PC-3 (cell line): Measurements from ENCODE around the gene PRKX. TPM values are rescaled to one million over a fixed set of nuclear protein-coding genes. Genes with fewer than 3 reads are reported as not detected.
"Not testable (repeated sequence)": the region's sequence is repeated elsewhere in the genome, so short reads cannot be mapped to it uniquely, and the experiment has no call there.

Source experiments
- ATAC-seq: fragments of 200-7000 bp; cut with Tn5 transposase; 2 replicates; pipeline ENCODE4 v1.9.1; 2020; ENCODE audit warnings: mild to moderate bottlenecking, moderate library complexity
- BruUV-seq: library from RNA; stranded (reverse); fragments of 400-500 nt; replicated peaks from 2 replicates; lab custom pipeline; 2021; lab: Mats Ljungman, UMichigan
- CTCF ChIA-PET: fragments of 300-600 bp; sonication (Branson Sonifier 250); formaldehyde crosslinking; loops from one replicate; lab custom pipeline; 2022; ENCODE audit warnings: antibody characterized with exemption; lab: Charles Lee
- POLR2A ChIA-PET: fragments of 300-600 bp; sonication (Branson Sonifier 250); formaldehyde crosslinking; loops from one replicate; lab custom pipeline; 2022; ENCODE audit warnings: antibody characterized with exemption; ENCODE audit not compliant: unreplicated experiment; lab: Charles Lee
- DNase-seq: peaks from one replicate; pipeline ENCODE4 v3.0.0-alpha.2; 2015
- H2AFZ ChIP-seq: fragments of 300-600 bp; sonication (generic); 2 replicates; pipeline ENCODE4 v1.6.0; 2016; ENCODE audit warnings: antibody characterized with exemption, low read length
- H3F3A ChIP-seq: fragments of 300-600 bp; sonication (generic); one replicate; pipeline ENCODE4 v1.6.0; 2017; ENCODE audit warnings: antibody characterized with exemption, low read length, control low read depth, mild to moderate bottlenecking; ENCODE audit not compliant: unreplicated experiment
- H3K27ac ChIP-seq: fragments of 300-600 bp; sonication (generic); 2 replicates; pipeline ENCODE4 v1.5.1; 2016; ENCODE audit warnings: mild to moderate bottlenecking, low read length
- H3K27me3 ChIP-seq: fragments of 300-600 bp; sonication (generic); 2 replicates; pipeline ENCODE4 v1.6.1; 2016; ENCODE audit warnings: low read length, mixed read lengths
- H3K36me3 ChIP-seq: fragments of 300-600 bp; sonication (generic); 2 replicates; pipeline ENCODE4 v1.6.1; 2016; ENCODE audit warnings: low read depth, mixed run types, low read length, mixed read lengths
- H3K4me1 ChIP-seq: fragments of 300-600 bp; sonication (generic); 2 replicates; pipeline ENCODE4 v1.5.1; 2016; ENCODE audit warnings: low read length; ENCODE audit not compliant: insufficient read depth
- H3K4me2 ChIP-seq: fragments of 300-600 bp; sonication (generic); 2 replicates; pipeline ENCODE4 v1.6.0; 2016; ENCODE audit warnings: low read length
- H3K4me3 ChIP-seq: fragments of 300-600 bp; sonication (generic); 2 replicates; pipeline ENCODE4 v1.5.1; 2016; ENCODE audit warnings: mild to moderate bottlenecking, low read length, mixed read lengths
- H3K79me2 ChIP-seq: fragments of 300-600 bp; sonication (generic); 2 replicates; pipeline ENCODE4 v1.6.1; 2017; ENCODE audit warnings: low read length, mixed read lengths
- H3K9ac ChIP-seq: fragments of 300-600 bp; sonication (generic); 2 replicates; pipeline ENCODE4 v1.6.0; 2016; ENCODE audit warnings: mild to moderate bottlenecking, low read length
- H3K9me2 ChIP-seq: fragments of 300-600 bp; sonication (generic); replicated peaks from 2 replicates; pipeline ENCODE4 v1.6.1; 2016; ENCODE audit warnings: mixed run types, low read length, mixed read lengths
- H3K9me3 ChIP-seq: fragments of 300-600 bp; sonication (generic); 2 replicates; pipeline ENCODE4 v1.6.1; 2016; ENCODE audit warnings: low read length, mixed read lengths
- H4K20me1 ChIP-seq: fragments of 300-600 bp; sonication (generic); 2 replicates; pipeline ENCODE4 v1.6.1; 2016; ENCODE audit warnings: low read length, mixed read lengths
- EZH2 ChIP-seq: fragments of 300-600 bp; sonication (generic); IDR thresholded peaks from one replicate; pipeline ENCODE4 v1.6.1; 2017; ENCODE audit warnings: antibody characterized with exemption, mild to moderate bottlenecking, low read length; ENCODE audit not compliant: unreplicated experiment
- EZH2phosphoT487 ChIP-seq: fragments of 300-600 bp; sonication (generic); IDR thresholded peaks from 2 replicates; pipeline ENCODE4 v1.6.1; 2018; ENCODE audit warnings: mild to moderate bottlenecking, antibody characterized with exemption, low read length, borderline replicate concordance
- intact Hi-C: fragments of 100-400 bp; cut with micrococcal nuclease; formaldehyde crosslinking; loops from 2 replicates; pipeline ENCODE4 v1.9.0; 2023
- total RNA-seq: library from RNA; depleted of rRNA; stranded (reverse); fragments of >200 nt; gene quantifications from 2 replicates; pipeline ENCODE4 v1.2.3, GENCODE V29; 2014
- TF ChIP-seq, protein P1 (sequence below): fragments of 300-600 bp; sonication (generic); conservative IDR thresholded peaks from 2 replicates; pipeline ENCODE4 v1.5.1; 2017; ENCODE audit warnings: antibody characterized with exemption, low read depth, mild to moderate bottlenecking, low read length

The PRKX gene
- total RNA-seq, 1 experiment from 2014 or later, result 22.2 TPM

DNA sequence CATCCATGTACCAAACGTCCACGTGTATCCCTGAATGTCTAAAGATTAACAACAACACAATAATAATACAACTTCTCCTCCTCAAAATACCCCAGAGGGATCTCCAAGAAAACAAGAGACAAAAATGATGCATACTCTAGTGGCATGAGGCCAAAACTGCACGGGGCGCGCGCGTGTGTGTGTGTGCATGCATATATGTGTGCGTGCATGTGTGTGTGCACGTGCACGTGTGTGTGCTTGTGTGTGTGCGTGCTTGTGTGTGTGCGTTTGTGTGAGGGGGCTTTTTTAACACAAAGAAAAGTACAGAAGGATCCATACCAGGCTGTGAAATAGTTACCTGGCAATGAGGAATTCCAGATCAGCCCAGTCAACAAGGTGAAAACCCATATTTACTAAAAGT, 48.5 kb downstream of the PRKX start:
- intact Hi-C loops, result no loop called here
- Histone ChIP-seq H3K27me3 (no peaks in the 10 kb centered on the region), H3K27ac (no peak overlapping the region), H3K9me3 (no peaks in the 10 kb centered on the region), H3K79me2 (no peaks in the 10 kb centered on the region), H3K36me3 (no peaks in the 10 kb centered on the region), H3K9ac (no peak overlapping the region), H4K20me1 (no peaks in the 10 kb centered on the region), H3K9me2 (no peaks in the 10 kb centered on the region), H3K4me3 (no peak overlapping the region), H2AFZ (no peak overlapping the region), H3F3A (no peaks in the 10 kb centered on the region), H3K4me1 (no peaks in the 10 kb centered on the region), H3K4me2 (no peak overlapping the region)
- TF ChIP-seq EZH2 (no peak), EZH2phosphoT487 (no peak)
- TF ChIP-seq, protein P1, sequence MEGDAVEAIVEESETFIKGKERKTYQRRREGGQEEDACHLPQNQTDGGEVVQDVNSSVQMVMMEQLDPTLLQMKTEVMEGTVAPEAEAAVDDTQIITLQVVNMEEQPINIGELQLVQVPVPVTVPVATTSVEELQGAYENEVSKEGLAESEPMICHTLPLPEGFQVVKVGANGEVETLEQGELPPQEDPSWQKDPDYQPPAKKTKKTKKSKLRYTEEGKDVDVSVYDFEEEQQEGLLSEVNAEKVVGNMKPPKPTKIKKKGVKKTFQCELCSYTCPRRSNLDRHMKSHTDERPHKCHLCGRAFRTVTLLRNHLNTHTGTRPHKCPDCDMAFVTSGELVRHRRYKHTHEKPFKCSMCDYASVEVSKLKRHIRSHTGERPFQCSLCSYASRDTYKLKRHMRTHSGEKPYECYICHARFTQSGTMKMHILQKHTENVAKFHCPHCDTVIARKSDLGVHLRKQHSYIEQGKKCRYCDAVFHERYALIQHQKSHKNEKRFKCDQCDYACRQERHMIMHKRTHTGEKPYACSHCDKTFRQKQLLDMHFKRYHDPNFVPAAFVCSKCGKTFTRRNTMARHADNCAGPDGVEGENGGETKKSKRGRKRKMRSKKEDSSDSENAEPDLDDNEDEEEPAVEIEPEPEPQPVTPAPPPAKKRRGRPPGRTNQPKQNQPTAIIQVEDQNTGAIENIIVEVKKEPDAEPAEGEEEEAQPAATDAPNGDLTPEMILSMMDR, result no peak
- no peak for ATAC-seq
- POLR2A ChIA-PET, result no interaction called here
- DNase-seq, result no peak
- CTCF ChIA-PET, result no interaction called here
- BruUV-seq, result no TSS peak

DNA sequence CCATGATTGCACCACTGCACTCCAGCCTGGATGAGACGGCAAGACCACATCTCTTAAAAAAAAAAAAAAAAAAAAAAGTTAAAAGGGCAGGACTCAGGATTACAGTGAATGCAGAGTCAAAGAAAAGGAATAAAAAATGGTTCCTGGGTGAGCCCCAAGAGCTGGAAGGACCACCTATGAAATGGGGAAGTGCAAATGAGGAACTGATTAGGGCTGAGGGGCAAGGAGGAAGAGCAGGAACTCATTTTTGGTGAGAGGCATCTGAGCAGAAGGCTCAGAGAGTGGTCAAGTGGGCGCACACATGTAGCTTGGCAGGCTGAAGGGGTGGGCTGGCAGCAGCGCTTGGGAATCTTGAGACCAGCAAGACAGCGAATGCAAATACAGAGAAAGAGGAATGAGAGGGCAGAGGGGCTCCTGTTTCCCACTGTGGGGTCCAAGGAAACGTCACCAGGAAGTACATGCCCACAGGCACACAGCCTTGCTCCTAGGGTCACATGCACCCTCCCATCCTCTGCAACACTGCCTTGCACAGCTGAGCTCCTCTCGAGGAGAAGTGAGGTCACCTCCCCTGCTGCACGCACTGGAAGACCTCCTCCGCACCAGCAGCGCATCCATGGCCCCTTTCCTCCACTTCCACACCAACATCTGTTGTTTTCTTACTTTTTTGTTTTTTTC, 49.7 kb downstream of the PRKX start:
- DNase-seq, H3K27ac ChIP-seq, H4K20me1 ChIP-seq, intact Hi-C loops, H3K9ac ChIP-seq, H3F3A ChIP-seq, H3K36me3 ChIP-seq, BruUV-seq, POLR2A ChIA-PET, H3K27me3 ChIP-seq, ATAC-seq, H3K4me3 ChIP-seq, H3K79me2 ChIP-seq, H3K9me2 ChIP-seq, H3K9me3 ChIP-seq, H3K4me1 ChIP-seq, H3K4me2 ChIP-seq, H2AFZ ChIP-seq, CTCF ChIA-PET: not testable (repeated sequence)

GRCh38 chrX:3659761-3660160, 53.7 kb downstream of the PRKX start:
- ATAC-seq (no peak), DNase-seq (no peak)
- Histone ChIP-seq H3K4me3 (no peak overlapping the region), H3K9me2 (no peaks in the 10 kb centered on the region), H3K79me2 (no peaks in the 10 kb centered on the region), H3K27me3 (no peaks in the 10 kb centered on the region), H4K20me1 (no peaks in the 10 kb centered on the region), H3K27ac (no peak overlapping the region), H3K36me3 (no peaks in the 10 kb centered on the region), H3K9ac (no peak overlapping the region), H3K9me3 (no peaks in the 10 kb centered on the region), H3F3A (no peaks in the 10 kb centered on the region), H3K4me2 (no peak overlapping the region), H2AFZ (no peak overlapping the region), H3K4me1 (no peaks in the 10 kb centered on the region)
- intact Hi-C loops, result no loop called here
- ChIA-PET POLR2A (no interaction called here), CTCF (no interaction called here)
- no TSS peak for BruUV-seq
- TF ChIP-seq EZH2phosphoT487, result no peak
- no peak for TF ChIP-seq EZH2
- TF ChIP-seq, protein P1, result no peak
